Measurements from ENCODE around the gene PSMD1. TPM values are rescaled to one million over a fixed set of nuclear protein-coding genes. Genes with fewer than 3 reads are reported as not detected.

The PSMD1 gene
- total and polyA plus RNA-seq, 2 donors (not counting 3 experiments of a cell fraction or from before 2014, with no cell fraction given) = 163 to 209 TPM

- H3K9me1 ChIP-seq (replicated peaks; ENCODE audit: control insufficient read depth, extremely low read depth, insufficient read depth, low read length) = no peaks in the 10 kb centered on the region
- peaks cover 9% of the 10 kb centered on the region for H3K79me2 ChIP-seq (ENCODE audit: control insufficient read depth, insufficient read depth, low read length)
- H3K9ac ChIP-seq (replicated peaks; ENCODE audit: extremely low read depth, insufficient read depth, low read length) = peak overlapping the region; percentile 56
- H3K4me3 ChIP-seq (replicated peaks in 1 of 3; ENCODE audit: insufficient read depth in 1 of 3, low read depth in 1 of 3, low read length in 3 of 3) = peak overlapping the region in 1 of 3 experiments; percentile 65
- no peaks in the 10 kb centered on the region for H4K20me1 ChIP-seq (replicated peaks; ENCODE audit: control insufficient read depth, extremely low read depth, insufficient read depth, low read length)
- ChIA-PET CTCF (interaction anchor here (1.0 to 5.5 kb wide), 10 partner anchors 13 to 77 kb away, joined by 3 to 39 read pairs (median 4); no protein-coding TSS in a partner anchor), POLR2A (interaction anchor here (0.8 kb wide), 1 partner anchor 70 kb away, joined by 5 read pairs; no protein-coding TSS in a partner anchor)
- no peaks in the 10 kb centered on the region for H3K9me3 ChIP-seq (replicated peaks; ENCODE audit: control insufficient read depth, insufficient read depth, low read length)
- FAIRE-seq (peak; percentile 84), DNase-seq (ENCODE audit: low read depth, low spot score) (peak; percentile 78)
- no peaks in the 10 kb centered on the region for H3K36me3 ChIP-seq (ENCODE audit: control insufficient read depth in 2 of 2, extremely low read depth in 1 of 2, insufficient read depth in 2 of 2, low read length in 2 of 2)
- dilution Hi-C loops (cut with MboI; ENCODE audit: extremely low pct_ligation_motif_present, low sequenced_read_pairs) (no loop called here), intact Hi-C loops (cut with micrococcal nuclease) (loop anchor here (1.0 to 2.0 kb wide), 2 partner anchors 9 to 39 kb away; no protein-coding TSS in a partner anchor)
- no peaks in the 10 kb centered on the region for H3K27me3 ChIP-seq (ENCODE audit: control insufficient read depth in 2 of 2, insufficient read depth in 2 of 2, low read length in 2 of 2)
- peak overlapping the region; percentile 43 for H2AFZ ChIP-seq (ENCODE audit: low read depth, low read length)
- H3K27ac ChIP-seq (ENCODE audit: insufficient read depth, low read depth, low read length) = peak overlapping the region; percentile 62
- H3K4me1 ChIP-seq (ENCODE audit: control insufficient read depth, extremely low read depth, insufficient read depth, low read length) = peaks cover 40% of the 10 kb centered on the region
- TSS peak; percentile 48 for BruUV-seq (replicated peaks)
- no peak for TF ChIP-seq JUN (IDR thresholded peaks at IDR 0.05; ENCODE audit: borderline replicate concordance, insufficient read depth, insufficient read length, low read depth)
- TF ChIP-seq GATA2 (IDR thresholded peaks at IDR 0.05; ENCODE audit: insufficient read depth, insufficient read length, low read depth, low read length) = peak; percentile 69
- peak overlapping the region; percentile 96 for H3K4me2 ChIP-seq (ENCODE audit: insufficient read depth, low read length)
Measured at GRCh38 chr2:231123362-231123898, 66.8 kb downstream of the PSMD1 start.

GRCh38 chr2:231124838-231125568 lies 68.3 kb downstream of the PSMD1 start, which contains the start of gene HTR2B:
Gene HTR2B, minus strand, starts transcription at chr2:231125042. Its CDS starts 1,278 bp downstream, at chr2:231123764.
- CTCF ChIA-PET = interaction anchor here (0.7 to 2.3 kb wide), 11 partner anchors 10 to 68 kb away, joined by 3 to 16 read pairs (median 4); no protein-coding TSS in a partner anchor
- dilution Hi-C loops (cut with MboI; ENCODE audit: extremely low pct_ligation_motif_present, low sequenced_read_pairs) = no loop called here
- H3K4me2 ChIP-seq (ENCODE audit: insufficient read depth, low read length) = peak within 1 kb of the TSS; percentile 96

More at GRCh38 chr2:231124838-231125568, 68.3 kb downstream of the PSMD1 start, which contains the start of gene HTR2B:
- H3K27ac ChIP-seq (ENCODE audit: insufficient read depth, low read depth, low read length) = peak within 1 kb of the TSS; percentile 23
- H3K9me3 ChIP-seq (replicated peaks; ENCODE audit: control insufficient read depth, insufficient read depth, low read length) = no peaks in the 10 kb centered on the region
- H2AFZ ChIP-seq (ENCODE audit: low read depth, low read length) = no peak within 1 kb of the TSS
- DNase-seq (ENCODE audit: low read depth, low spot score) (peak; percentile 69), FAIRE-seq (peak; percentile 15)
- H3K4me1 ChIP-seq (ENCODE audit: control insufficient read depth, extremely low read depth, insufficient read depth, low read length) = peaks cover 38% of the 10 kb centered on the region
- peak within 1 kb of the TSS in 1 of 3 experiments; percentile 65 for H3K4me3 ChIP-seq (replicated peaks in 1 of 3; ENCODE audit: insufficient read depth in 1 of 3, low read depth in 1 of 3, low read length in 3 of 3)
- no peaks in the 10 kb centered on the region for H3K27me3 ChIP-seq (ENCODE audit: control insufficient read depth in 2 of 2, insufficient read depth in 2 of 2, low read length in 2 of 2)
- no peaks in the 10 kb centered on the region for H4K20me1 ChIP-seq (replicated peaks; ENCODE audit: control insufficient read depth, extremely low read depth, insufficient read depth, low read length)
- H3K79me2 ChIP-seq (ENCODE audit: control insufficient read depth, insufficient read depth, low read length) = peaks cover 9% of the 10 kb centered on the region
- no TSS peak for BruUV-seq (replicated peaks)
- H3K9me1 ChIP-seq (replicated peaks; ENCODE audit: control insufficient read depth, extremely low read depth, insufficient read depth, low read length) = no peaks in the 10 kb centered on the region
- H3K36me3 ChIP-seq (ENCODE audit: control insufficient read depth in 2 of 2, extremely low read depth in 1 of 2, insufficient read depth in 2 of 2, low read length in 2 of 2) = no peaks in the 10 kb centered on the region
- intact Hi-C loops (cut with micrococcal nuclease) = no loop called here
- no peak for TF ChIP-seq MAX (IDR thresholded peaks at IDR 0.05; ENCODE audit: insufficient read depth, insufficient read length)
- TF ChIP-seq POLR2AphosphoS5 (IDR thresholded peaks at IDR 0.05; ENCODE audit: insufficient read depth, low read depth, low read length) = no peak
- no peak for TF ChIP-seq FOS (IDR thresholded peaks at IDR 0.05; ENCODE audit: borderline replicate concordance, insufficient read depth, low read length)
- no peak for TF ChIP-seq CTCF (IDR thresholded peaks at IDR 0.05; ENCODE audit: extremely low read depth in 1 of 2, insufficient read depth in 1 of 2, low read depth in 1 of 2, low read length in 2 of 2)
- no peak for TF ChIP-seq POLR2A (IDR thresholded peaks at IDR 0.05; ENCODE audit: low read depth, low read length)
- peak; percentile 20 for TF ChIP-seq GATA2 (IDR thresholded peaks at IDR 0.05; ENCODE audit: insufficient read depth, insufficient read length, low read depth, low read length)
- TF ChIP-seq MYC (IDR thresholded peaks at IDR 0.05; ENCODE audit: low read depth, low read length) = no peak
- POLR2A ChIA-PET = no interaction called here
- no peak within 1 kb of the TSS for H3K9ac ChIP-seq (replicated peaks; ENCODE audit: extremely low read depth, insufficient read depth, low read length)
